Loucy (cell line): ENCODE data around the gene RSAD2.
"Not testable (repeated sequence)": the region's sequence is repeated elsewhere in the genome, so short reads cannot be mapped to it uniquely, and the experiment has no call there.

Experiments
- H2AFZ ChIP-seq: fragments of 200-600 bp; sonication (generic); 2 replicates; pipeline ENCODE4 v1.6.0; 2016; ENCODE audit warnings: antibody characterized with exemption, mild to moderate bottlenecking, low read length, moderate library complexity
- H3F3A ChIP-seq: fragments of 200-600 bp; 2 replicates; pipeline ENCODE4 v1.6.0; 2016; ENCODE audit warnings: antibody characterized with exemption, low read depth, mild to moderate bottlenecking
- H3K27me3 ChIP-seq: fragments of 200-600 bp; sonication (generic); 2 replicates; pipeline ENCODE4 v1.6.1; 2014; ENCODE audit warnings: low read length, mild to moderate bottlenecking; ENCODE audit not compliant: insufficient read depth, poor library complexity, severe bottlenecking
- H3K36me3 ChIP-seq: fragments of 200-600 bp; sonication (generic); 2 replicates; pipeline ENCODE4 v1.6.1; 2016; ENCODE audit warnings: low read length; ENCODE audit not compliant: insufficient read depth
- H3K4me1 ChIP-seq: fragments of 200-600 bp; sonication (generic); 2 replicates; pipeline ENCODE4 v1.5.1; 2014; ENCODE audit warnings: low read length, mild to moderate bottlenecking; ENCODE audit not compliant: insufficient read depth, poor library complexity, severe bottlenecking
- H3K4me2 ChIP-seq: fragments of 200-600 bp; sonication (generic); 2 replicates; pipeline ENCODE4 v1.6.0; 2014; ENCODE audit warnings: antibody characterized with exemption, low read length, low read depth, mild to moderate bottlenecking; ENCODE audit not compliant: poor library complexity, severe bottlenecking
- H3K4me3 ChIP-seq: fragments of 200-600 bp; sonication (generic); 2 replicates; pipeline ENCODE4 v1.5.1; 2014; ENCODE audit warnings: low read length, mild to moderate bottlenecking, mixed read lengths; ENCODE audit not compliant: poor library complexity, severe bottlenecking
- H3K79me2 ChIP-seq: fragments of 200-600 bp; sonication (generic); 2 replicates; pipeline ENCODE4 v1.6.1; 2014; ENCODE audit warnings: low read length; ENCODE audit not compliant: insufficient read depth
- H3K9ac ChIP-seq: fragments of 200-600 bp; sonication (generic); 2 replicates; pipeline ENCODE4 v1.6.0; 2014; ENCODE audit warnings: mild to moderate bottlenecking, low read depth, low read length, moderate library complexity; ENCODE audit not compliant: poor library complexity, severe bottlenecking
- H3K9me2 ChIP-seq: fragments of 200-600 bp; sonication (generic); replicated peaks from 2 replicates; pipeline ENCODE4 v1.6.1; 2016; ENCODE audit warnings: low read depth, low read length, mixed read lengths
- H3K9me3 ChIP-seq: fragments of 200-600 bp; sonication (generic); 2 replicates; pipeline ENCODE4 v1.6.1; 2014; ENCODE audit warnings: mild to moderate bottlenecking, antibody characterized with exemption, low read length, low read depth; ENCODE audit not compliant: insufficient read depth
- H4K20me1 ChIP-seq: fragments of 200-600 bp; sonication (generic); 2 replicates; pipeline ENCODE4 v1.6.0; 2014; ENCODE audit warnings: antibody characterized with exemption, low read length, mild to moderate bottlenecking; ENCODE audit not compliant: insufficient read depth, poor library complexity, severe bottlenecking
- EZH2phosphoT487 ChIP-seq: fragments of 200-600 bp; IDR thresholded peaks from 2 replicates; pipeline ENCODE4 v1.6.1; 2018; ENCODE audit warnings: antibody characterized with exemption, mild to moderate bottlenecking, moderate library complexity, borderline replicate concordance
- TF ChIP-seq, protein P1 (sequence below): fragments of 200-600 bp; sonication (generic); conservative IDR thresholded peaks from 2 replicates; pipeline ENCODE4 v1.5.1; 2014; ENCODE audit warnings: mild to moderate bottlenecking, antibody characterized with exemption, low read length

RSAD2 gene

DNA sequence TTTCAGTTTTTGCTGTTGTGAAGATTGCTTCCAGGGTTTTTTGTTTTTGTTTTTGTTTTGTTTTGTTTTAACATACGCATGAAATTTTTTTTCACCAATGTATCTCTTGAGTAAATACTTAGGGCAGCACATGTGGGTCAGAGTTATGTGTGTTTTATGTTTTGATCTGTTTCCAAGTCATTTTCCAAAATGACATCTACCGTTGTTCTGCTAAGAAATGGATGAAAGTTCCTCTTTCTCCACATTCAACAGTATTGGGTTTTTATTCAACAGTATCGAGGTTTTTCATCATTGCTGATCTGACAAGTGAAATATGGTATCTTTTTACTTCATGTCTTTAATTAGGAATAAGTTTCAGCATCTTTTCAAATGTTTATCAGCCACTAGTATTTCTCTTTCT, 56.3 kb downstream of the RSAD2 start:
- no peaks in the 10 kb centered on the region for H3K9me2 ChIP-seq
- H3K4me1 ChIP-seq: peaks cover 21% of the 10 kb centered on the region
- no peak overlapping the region for H3K4me3 ChIP-seq
- no peaks in the 10 kb centered on the region for H3F3A ChIP-seq
- H3K36me3 ChIP-seq: no peaks in the 10 kb centered on the region
- H2AFZ ChIP-seq: no peak overlapping the region
- TF ChIP-seq, protein P1, sequence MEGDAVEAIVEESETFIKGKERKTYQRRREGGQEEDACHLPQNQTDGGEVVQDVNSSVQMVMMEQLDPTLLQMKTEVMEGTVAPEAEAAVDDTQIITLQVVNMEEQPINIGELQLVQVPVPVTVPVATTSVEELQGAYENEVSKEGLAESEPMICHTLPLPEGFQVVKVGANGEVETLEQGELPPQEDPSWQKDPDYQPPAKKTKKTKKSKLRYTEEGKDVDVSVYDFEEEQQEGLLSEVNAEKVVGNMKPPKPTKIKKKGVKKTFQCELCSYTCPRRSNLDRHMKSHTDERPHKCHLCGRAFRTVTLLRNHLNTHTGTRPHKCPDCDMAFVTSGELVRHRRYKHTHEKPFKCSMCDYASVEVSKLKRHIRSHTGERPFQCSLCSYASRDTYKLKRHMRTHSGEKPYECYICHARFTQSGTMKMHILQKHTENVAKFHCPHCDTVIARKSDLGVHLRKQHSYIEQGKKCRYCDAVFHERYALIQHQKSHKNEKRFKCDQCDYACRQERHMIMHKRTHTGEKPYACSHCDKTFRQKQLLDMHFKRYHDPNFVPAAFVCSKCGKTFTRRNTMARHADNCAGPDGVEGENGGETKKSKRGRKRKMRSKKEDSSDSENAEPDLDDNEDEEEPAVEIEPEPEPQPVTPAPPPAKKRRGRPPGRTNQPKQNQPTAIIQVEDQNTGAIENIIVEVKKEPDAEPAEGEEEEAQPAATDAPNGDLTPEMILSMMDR: no peak
- TF ChIP-seq EZH2phosphoT487: no peak
- no peaks in the 10 kb centered on the region for H4K20me1 ChIP-seq
- peaks cover 6% of the 10 kb centered on the region; the same call in 1 of the 2 replicates for H3K79me2 ChIP-seq
- no peak overlapping the region for H3K9ac ChIP-seq
- no peak overlapping the region for H3K4me2 ChIP-seq
- no peaks in the 10 kb centered on the region for H3K27me3 ChIP-seq
- H3K9me3 ChIP-seq: no peaks in the 10 kb centered on the region

DNA sequence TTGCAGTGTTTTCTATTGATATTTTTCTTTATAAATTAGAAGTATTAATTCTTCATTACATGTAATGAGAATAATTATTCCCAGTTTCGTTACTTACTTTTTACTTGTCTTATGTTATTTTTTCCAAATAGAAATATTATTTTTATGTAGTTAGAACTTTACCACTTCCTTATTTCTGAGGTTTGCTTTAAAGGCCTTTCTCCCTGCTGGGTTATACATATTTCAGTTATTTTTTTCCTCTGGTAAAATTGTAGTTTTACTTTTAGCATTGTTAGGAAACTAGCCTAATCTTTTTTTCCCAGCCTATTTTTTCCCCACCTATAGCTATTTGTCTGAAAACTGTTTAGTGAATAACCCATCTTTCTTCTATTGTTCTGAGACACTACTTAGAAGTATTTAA, 56.8 kb downstream of the RSAD2 start:
- Histone ChIP-seq H3K4me1 (peaks cover 19% of the 10 kb centered on the region), H4K20me1 (no peaks in the 10 kb centered on the region), H3F3A (no peaks in the 10 kb centered on the region), H3K36me3 (no peaks in the 10 kb centered on the region), H3K27me3 (no peaks in the 10 kb centered on the region), H3K79me2 (peaks cover 6% of the 10 kb centered on the region; the same call in 1 of the 2 replicates), H3K4me2 (no peak overlapping the region), H3K9me3 (no peaks in the 10 kb centered on the region), H2AFZ (no peak overlapping the region), H3K4me3 (no peak overlapping the region), H3K9me2 (no peaks in the 10 kb centered on the region), H3K9ac (no peak overlapping the region)
- TF ChIP-seq EZH2phosphoT487: no peak
- TF ChIP-seq, protein P1: no peak

DNA sequence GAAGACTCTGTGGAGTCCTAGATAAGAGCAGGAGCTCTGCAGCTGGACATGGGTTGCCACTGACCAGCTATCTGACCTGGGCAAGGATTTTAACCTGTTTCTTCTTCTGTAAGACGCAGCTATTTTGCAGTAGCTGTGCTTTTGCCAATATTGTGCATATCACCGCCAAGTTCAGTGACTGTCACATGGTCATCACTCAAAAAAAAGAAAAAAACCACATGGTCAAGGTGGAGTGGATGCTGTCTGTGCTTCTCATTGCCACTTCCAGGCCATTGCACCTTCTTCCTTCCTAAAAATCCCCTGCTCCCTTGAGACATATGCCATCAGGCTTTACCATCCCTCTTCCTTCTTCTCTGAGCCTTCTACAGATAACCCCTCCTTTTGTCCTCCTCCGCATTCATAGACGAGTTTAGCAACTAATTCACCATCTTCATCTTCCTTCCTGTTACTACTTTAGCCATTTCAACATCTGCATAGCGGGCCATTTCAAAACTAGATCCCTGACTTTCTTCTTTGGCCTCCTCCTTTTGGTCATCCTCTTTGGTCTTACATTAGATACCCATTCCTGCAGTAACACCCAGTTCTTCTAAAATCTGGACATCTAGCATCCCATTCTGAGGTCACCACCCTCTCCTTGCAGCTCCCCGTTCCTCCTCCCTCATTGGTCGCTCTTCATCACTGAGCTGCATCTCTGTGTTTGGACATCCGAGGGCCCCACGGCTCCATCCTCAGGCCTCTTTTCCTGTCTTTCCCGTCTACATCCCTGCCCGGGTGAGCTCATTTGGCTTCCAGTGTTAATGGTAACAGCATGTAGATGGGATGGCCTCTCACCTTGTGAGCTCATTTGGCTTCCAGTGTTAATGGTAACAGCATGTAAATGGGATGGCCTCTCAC, 57.4 kb downstream of the RSAD2 start:
- Histone ChIP-seq H3K36me3 (no peaks in the 10 kb centered on the region), H3K27me3 (no peaks in the 10 kb centered on the region), H3K4me2 (no peak overlapping the region), H4K20me1 (no peaks in the 10 kb centered on the region), H3K9ac (no peak overlapping the region), H3F3A (no peaks in the 10 kb centered on the region), H3K4me1 (peaks cover 12% of the 10 kb centered on the region), H3K9me2 (no peaks in the 10 kb centered on the region), H3K79me2 (peaks cover 6% of the 10 kb centered on the region; the same call in 1 of the 2 replicates), H2AFZ (no peak overlapping the region), H3K4me3 (no peak overlapping the region), H3K9me3 (no peaks in the 10 kb centered on the region)
- TF ChIP-seq, protein P1: no peak
- no peak for TF ChIP-seq EZH2phosphoT487

DNA sequence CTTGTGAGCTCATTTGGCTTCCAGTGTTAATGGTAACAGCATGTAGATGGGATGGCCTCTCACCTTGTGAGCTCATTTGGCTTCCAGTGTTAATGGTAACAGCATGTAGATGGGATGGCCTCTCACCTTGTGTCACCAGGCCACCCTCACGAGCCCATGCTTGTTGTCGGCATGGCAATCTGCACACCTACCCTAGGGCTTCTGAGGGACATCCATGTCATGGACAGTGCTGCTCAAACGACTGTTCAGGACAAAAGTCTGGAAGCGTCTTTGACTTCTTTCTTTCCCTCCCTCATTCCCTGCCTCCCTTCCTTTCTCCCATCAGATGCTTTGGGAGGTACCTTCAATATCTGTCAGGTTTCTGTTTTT, 58.1 kb downstream of the RSAD2 start:
- not testable (repeated sequence) for H3K9me2 ChIP-seq, H3K36me3 ChIP-seq, H2AFZ ChIP-seq, H3K4me3 ChIP-seq, H3K9me3 ChIP-seq, H3K27me3 ChIP-seq, H3K9ac ChIP-seq, H3K4me2 ChIP-seq, H3F3A ChIP-seq, H4K20me1 ChIP-seq, H3K79me2 ChIP-seq
- H3K4me1 ChIP-seq: peaks cover 12% of the 10 kb centered on the region
